ENCODE measurements around the gene MTHFD1. TPM values are rescaled to one million over a fixed set of nuclear protein-coding genes. Genes with fewer than 3 reads are reported as not detected.

Gene MTHFD1
- total and polyA plus RNA-seq, 9 of the 15 experiments (the other 6 are each of a cell fraction or from before 2014, with no cell fraction given) = 66.7 to 158 (median 90.9) TPM

DNA sequence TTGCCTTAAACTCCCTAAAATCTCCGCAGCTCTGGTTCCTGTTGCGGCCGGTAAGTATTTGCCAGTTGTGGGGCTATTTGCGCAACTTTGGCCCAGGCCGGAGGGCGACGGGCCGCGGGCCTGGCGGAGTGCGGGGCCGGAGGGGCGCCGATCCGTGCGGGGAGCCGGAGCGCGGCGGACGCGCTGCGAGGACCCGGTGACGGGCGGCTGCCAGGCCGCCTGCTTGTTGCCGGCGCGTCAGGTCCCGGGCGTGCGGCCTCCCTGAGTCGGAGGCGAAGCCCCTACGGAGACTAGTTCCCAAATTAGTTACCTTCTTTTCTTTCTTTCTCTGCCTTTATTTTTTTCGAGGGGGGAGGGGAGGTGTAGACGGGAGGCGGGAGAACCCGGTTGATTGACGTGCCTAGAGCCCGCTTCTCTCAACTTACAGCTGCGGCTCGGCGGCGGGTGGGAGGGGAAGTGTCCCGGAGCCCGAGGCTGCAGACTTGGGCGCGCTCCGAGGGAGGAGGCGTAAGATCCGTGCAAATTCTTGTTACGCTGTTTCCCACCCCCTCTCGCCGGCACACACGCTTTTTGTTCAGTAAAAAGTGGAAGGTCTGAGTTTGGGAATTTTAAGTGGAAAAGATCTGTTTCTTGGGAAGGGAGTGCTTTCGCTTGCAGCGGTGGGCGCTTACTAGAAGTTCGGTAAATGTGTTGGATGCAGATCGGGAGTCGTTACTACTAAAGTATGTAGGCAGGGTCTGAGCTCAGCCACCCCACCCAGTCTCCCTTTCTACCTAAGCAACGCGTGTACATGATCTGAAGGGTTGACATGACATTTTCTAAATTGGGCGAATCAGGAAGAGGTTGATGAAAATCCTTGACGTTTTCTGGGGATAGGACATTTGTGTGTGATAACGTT is 117.0 kb downstream of the MTHFD1 start (continued):
- TF ChIP-seq MLX (CRISPR knock-in tag; conservative IDR thresholded peaks at IDR 0.05) (no peak), SOX6 (IDR thresholded peaks at IDR 0.05) (no peak), ZBTB12 (CRISPR knock-in tag; IDR thresholded peaks at IDR 0.05) (no peak), MEIS2 (IDR thresholded peaks at IDR 0.05; ENCODE audit: partially characterized antibody) (peak; percentile 60), SMARCA4 (IDR thresholded peaks at IDR 0.05) (no peak), ZC3H11A (IDR thresholded peaks at IDR 0.05; ENCODE audit: low read depth, low read length) (no peak), ZNF212 (CRISPR knock-in tag; IDR thresholded peaks at IDR 0.05) (no peak), ZSCAN32 (CRISPR knock-in tag; IDR thresholded peaks at IDR 0.05) (no peak), RFX5 (IDR thresholded peaks at IDR 0.05; ENCODE audit: low read depth, low read length) (no peak), E2F4 (CRISPR knock-in tag; IDR thresholded peaks at IDR 0.05; ENCODE audit: low read depth) (no peak), MAZ (CRISPR knock-in tag; conservative IDR thresholded peaks at IDR 0.05 in 1 of 2, IDR thresholded peaks at IDR 0.05 in 1 of 2) (no peak; a peak in 1 of 4 replicates), XRCC4 (IDR thresholded peaks at IDR 0.05; ENCODE audit: extremely low read depth, insufficient read depth, insufficient read length) (no peak)
- TF ChIP-seq, protein P1, sequence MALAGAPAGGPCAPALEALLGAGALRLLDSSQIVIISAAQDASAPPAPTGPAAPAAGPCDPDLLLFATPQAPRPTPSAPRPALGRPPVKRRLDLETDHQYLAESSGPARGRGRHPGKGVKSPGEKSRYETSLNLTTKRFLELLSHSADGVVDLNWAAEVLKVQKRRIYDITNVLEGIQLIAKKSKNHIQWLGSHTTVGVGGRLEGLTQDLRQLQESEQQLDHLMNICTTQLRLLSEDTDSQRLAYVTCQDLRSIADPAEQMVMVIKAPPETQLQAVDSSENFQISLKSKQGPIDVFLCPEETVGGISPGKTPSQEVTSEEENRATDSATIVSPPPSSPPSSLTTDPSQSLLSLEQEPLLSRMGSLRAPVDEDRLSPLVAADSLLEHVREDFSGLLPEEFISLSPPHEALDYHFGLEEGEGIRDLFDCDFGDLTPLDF (CRISPR knock-in tag; IDR thresholded peaks at IDR 0.05) = no peak
- TF ChIP-seq, protein P2, sequence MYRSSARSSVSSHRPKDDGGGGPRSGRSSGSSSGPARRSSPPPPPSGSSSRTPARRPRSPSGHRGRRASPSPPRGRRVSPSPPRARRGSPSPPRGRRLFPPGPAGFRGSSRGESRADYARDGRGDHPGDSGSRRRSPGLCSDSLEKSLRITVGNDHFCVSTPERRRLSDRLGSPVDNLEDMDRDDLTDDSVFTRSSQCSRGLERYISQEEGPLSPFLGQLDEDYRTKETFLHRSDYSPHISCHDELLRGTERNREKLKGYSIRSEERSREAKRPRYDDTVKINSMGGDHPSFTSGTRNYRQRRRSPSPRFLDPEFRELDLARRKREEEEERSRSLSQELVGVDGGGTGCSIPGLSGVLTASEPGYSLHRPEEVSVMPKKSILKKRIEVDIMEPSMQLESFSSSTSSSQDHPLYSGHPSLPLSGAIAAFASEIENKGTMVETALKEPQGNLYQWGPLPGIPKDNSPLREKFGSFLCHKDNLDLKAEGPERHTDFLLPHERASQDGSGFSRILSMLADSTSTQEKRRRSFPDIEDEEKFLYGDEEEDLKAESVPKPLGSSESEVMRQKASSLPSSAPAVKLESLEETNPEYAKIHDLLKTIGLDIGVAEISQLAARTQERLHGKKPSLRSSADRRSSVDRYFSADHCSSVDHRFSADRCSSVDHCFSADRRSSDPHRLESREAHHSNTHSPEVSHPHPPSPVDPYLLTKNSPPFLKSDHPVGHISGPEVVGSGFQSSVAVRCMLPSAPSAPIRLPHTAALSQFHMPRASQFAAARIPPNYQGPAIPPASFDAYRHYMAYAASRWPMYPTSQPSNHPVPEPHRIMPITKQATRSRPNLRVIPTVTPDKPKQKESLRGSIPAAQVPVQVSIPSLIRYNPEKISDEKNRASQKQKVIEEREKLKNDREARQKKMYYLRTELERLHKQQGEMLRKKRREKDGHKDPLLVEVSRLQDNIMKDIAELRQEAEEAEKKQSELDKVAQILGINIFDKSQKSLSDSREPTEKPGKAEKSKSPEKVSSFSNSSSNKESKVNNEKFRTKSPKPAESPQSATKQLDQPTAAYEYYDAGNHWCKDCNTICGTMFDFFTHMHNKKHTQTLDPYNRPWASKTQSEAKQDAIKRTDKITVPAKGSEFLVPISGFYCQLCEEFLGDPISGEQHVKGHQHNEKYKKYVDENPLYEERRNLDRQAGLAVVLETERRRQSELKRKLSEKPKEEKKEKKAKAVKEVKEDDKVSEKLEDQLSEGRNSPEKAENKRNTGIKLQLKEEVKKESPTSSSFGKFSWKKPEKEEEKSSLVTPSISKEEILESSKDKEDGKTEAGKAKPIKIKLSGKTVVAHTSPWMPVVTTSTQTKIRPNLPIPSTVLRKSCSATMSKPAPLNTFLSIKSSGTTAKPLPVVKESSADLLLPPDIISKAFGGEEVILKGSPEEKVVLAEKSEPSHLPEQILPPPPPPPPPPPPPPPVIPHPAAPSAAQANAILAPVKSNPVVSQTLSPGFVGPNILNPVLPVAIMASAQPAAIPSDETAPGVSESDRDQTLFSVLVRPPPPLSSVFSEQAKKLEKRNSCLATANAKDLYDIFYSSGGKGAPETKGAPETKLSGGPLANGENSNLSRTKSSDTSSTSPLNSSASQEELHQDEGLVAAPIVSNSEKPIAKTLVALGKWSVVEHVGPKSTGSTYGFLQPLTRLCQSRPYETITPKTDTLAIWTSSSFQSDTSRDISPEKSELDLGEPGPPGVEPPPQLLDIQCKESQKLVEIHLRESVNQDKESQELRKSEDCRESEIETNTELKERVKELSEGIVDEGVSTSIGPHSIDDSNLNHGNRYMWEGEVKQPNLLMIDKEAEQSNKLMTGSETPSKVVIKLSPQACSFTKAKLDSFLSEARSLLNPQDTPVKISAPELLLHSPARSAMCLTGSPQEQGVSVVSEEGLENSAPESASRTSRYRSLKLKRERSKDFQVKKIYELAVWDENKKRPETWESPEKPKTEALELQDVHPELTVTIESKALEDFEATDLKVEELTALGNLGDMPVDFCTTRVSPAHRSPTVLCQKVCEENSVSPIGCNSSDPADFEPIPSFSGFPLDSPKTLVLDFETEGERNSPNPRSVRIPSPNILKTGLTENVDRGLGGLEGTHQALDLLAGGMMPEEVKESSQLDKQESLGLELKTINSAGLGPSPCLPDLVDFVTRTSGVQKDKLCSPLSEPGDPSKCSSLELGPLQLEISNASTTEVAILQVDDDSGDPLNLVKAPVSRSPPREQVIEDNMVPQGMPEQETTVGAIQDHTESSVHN (IDR thresholded peaks at IDR 0.05; ENCODE audit: borderline replicate concordance in 1 of 2, low read depth in 1 of 2) = no peak
